Lung (tissue), 12 donors: ENCODE results near the gene GNS. TPM values are rescaled to one million over a fixed set of nuclear protein-coding genes. Genes with fewer than 3 reads are reported as not detected.
A peak's percentile ranks its signal among the peaks of the same experiment; 100 is the strongest.

ENCODE experiments used
- ATAC-seq: fragments of 200-7000 bp; cut with Tn5 transposase; one replicate; pipeline ENCODE4 v1.9.1; 2020; ENCODE audit warnings: moderate number of reproducible peaks; ENCODE audit not compliant: insufficient read depth, low FRiP score
- DNase-seq, 3 donors: peaks; one replicate each; pipeline ENCODE4 v3.0.0-alpha.2; 2013 to 2017
- H3K27ac ChIP-seq, 2 donors: one replicate each; pipeline ENCODE4 v1.5.1; 2013; ENCODE audit warnings: mild to moderate bottlenecking in 2 of 2, moderate library complexity in 2 of 2, control low read depth in 1 of 2, inconsistent platforms in 1 of 2, low read depth in 1 of 2, low read length in 1 of 2
- H3K27me3 ChIP-seq, 3 donors: one replicate each; pipeline ENCODE4 v1.5.1; 2013; ENCODE audit warnings: low read length in 2 of 3; ENCODE audit not compliant: control insufficient read depth in 3 of 3, insufficient read depth in 3 of 3
- H3K36me3 ChIP-seq, 4 donors: one replicate each; pipeline ENCODE4 v1.5.1; 2013; ENCODE audit warnings: low read length in 4 of 4, mild to moderate bottlenecking in 1 of 4, moderate library complexity in 1 of 4; ENCODE audit not compliant: control insufficient read depth in 4 of 4, insufficient read depth in 4 of 4
- H3K4me1 ChIP-seq, 5 donors: one replicate each; pipeline ENCODE4 v1.5.1; 2013; ENCODE audit warnings: low read length in 5 of 5, mild to moderate bottlenecking in 2 of 5, moderate library complexity in 1 of 5; ENCODE audit not compliant: control insufficient read depth in 5 of 5, insufficient read depth in 5 of 5
- H3K4me3 ChIP-seq: one replicate; pipeline ENCODE4 v1.5.1; 2013; ENCODE audit warnings: mild to moderate bottlenecking, control low read depth, moderate library complexity
- H3K9ac ChIP-seq, 2 donors: one replicate each; pipeline ENCODE4 v1.5.1; 2013; ENCODE audit warnings: low read length in 2 of 2, control low read depth in 1 of 2; ENCODE audit not compliant: insufficient read depth in 1 of 2
- H3K9me3 ChIP-seq, 4 donors: one replicate each; pipeline ENCODE4 v1.5.1; 2013; ENCODE audit warnings: low read length in 3 of 4, mild to moderate bottlenecking in 1 of 4, moderate library complexity in 1 of 4; ENCODE audit not compliant: control insufficient read depth in 4 of 4, insufficient read depth in 3 of 4
- CTCF ChIP-seq: IDR thresholded peaks from 2 replicates; pipeline ENCODE4 v1.5.1; 2012; ENCODE audit warnings: mild to moderate bottlenecking; ENCODE audit errors: control extremely low read depth, extremely low read depth
- WGBS, 2 donors: extraction: QIAGEN DNeasy Blood & Tissue Kit; methylation state at CpG; one replicate each; pipeline ENCODE4 v1.1.7; 2013; 5-methylcytosine and 5-hydroxymethylcytosine counted together
- polyA plus RNA-seq, 2 donors: library from polyadenylated mRNA; stranded (reverse); fragments of 200-250 nt; gene quantifications; one replicate each; pipeline ENCODE4 v1.2.1, GENCODE V29; 2013
- total RNA-seq, 2 donors: library from RNA; depleted of rRNA in 1 of 2; stranded (reverse); fragments of >200 nt in 1 of 2; gene quantifications; one replicate each; pipeline ENCODE4 v1.2.1, GENCODE V29; 2014 to 2021
- donor health status: control.
- donor health status: control.
- donor health status: Bipolar disorder and iron deficiency.
- donor health status: healthy.
- donor health status: DM: yes; HTN: yes; CAD: no.

The GNS gene
- total and polyA plus RNA-seq, 4 donors, result 27.6 to 149 (median 139) TPM

DNA sequence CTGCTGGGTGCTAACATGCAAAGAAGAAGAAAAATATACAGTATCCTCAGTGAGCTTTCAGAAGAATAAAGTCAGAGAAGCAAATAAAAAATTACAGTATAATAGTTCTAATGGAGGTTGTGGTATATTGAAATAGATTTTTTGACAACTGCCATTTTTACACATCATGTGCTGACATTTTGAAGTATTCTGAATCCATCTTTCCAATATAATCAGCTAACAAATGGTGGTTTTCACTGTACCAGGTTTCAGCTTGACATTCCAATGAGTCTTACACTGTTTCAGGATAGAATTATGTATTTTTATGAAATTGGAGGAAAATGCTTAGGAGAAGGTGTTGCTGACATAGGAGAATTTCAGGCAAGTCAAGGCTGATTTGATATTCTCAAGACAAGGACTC lies 39.0 kb upstream of the GNS start:
- Histone ChIP-seq H3K9ac (no peak overlapping the region), H3K4me1 (peaks cover 0 to 2% (median 0%) of the 10 kb centered on the region in 5 donors), H3K27me3 (no peaks in the 10 kb centered on the region), H3K4me3 (no peak overlapping the region), H3K9me3 (no peaks in the 10 kb centered on the region), H3K36me3 (peaks cover 0 to 2% (median 0%) of the 10 kb centered on the region in 4 donors), H3K27ac (no peak overlapping the region)
- ATAC-seq (no peak), DNase-seq (no peak)
- no peak for TF ChIP-seq CTCF

- no peaks in the 10 kb centered on the region for H3K27me3 ChIP-seq
- no peak overlapping the region for H3K4me3 ChIP-seq
- TF ChIP-seq CTCF, result no peak
- WGBS, 2 donors, result 91% methylated on average over 1 of the region's 1 CpG
- peaks cover 0 to 2% (median 0%) of the 10 kb centered on the region in 4 donors for H3K36me3 ChIP-seq
- peaks cover 0 to 2% (median 0%) of the 10 kb centered on the region in 5 donors for H3K4me1 ChIP-seq
- ATAC-seq (no peak), DNase-seq (no peak)
- H3K9ac ChIP-seq, result no peak overlapping the region
- no peaks in the 10 kb centered on the region for H3K9me3 ChIP-seq
- no peak overlapping the region for H3K27ac ChIP-seq
Observed at GRCh38 chr12:64797156-64797555, 38.0 kb upstream of the GNS start.

DNA sequence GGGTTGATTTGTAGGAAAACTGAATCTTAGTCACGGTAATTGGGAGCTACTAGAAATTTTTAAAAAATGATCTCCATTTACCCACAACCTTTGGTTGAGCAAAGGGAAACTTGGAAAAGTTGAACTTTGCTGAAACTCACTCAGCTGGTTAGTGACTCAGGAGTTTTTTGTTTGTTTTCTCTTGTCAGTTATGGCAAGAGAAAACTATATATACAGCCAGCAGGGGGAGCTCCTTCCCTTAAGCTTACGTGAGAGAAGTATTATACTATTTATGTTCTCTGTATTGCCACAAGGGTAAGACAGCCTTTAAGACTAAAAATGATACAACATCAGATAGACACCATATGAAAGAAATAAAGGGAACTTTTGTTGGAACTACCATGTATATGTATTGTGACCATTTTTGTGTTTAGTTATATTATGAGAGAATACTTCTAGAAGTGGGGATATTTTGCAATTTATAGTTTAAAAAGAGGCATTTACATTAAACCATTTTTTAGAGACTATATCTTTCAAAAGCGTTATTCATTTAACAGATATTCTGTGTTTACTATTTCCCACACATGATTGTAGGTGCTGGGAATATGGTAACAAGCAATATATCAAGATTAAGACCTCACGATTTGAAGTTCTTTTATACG lies 37.1 kb upstream of the GNS start:
- Histone ChIP-seq H3K27ac (no peak overlapping the region), H3K9ac (no peak overlapping the region), H3K27me3 (no peaks in the 10 kb centered on the region), H3K4me3 (no peak overlapping the region), H3K4me1 (peaks cover 0 to 2% (median 0%) of the 10 kb centered on the region in 5 donors), H3K36me3 (peaks cover 0 to 2% (median 0%) of the 10 kb centered on the region in 4 donors), H3K9me3 (no peaks in the 10 kb centered on the region)
- TF ChIP-seq CTCF, result peak; percentile 58
- peak; percentile 95 for ATAC-seq
- WGBS, 2 donors, result 53 to 63% methylated on average over 5 of the region's 5 CpGs
- peak; percentile 62 to 93 (median 88) for DNase-seq

- peaks cover 0 to 2% (median 0%) of the 10 kb centered on the region in 5 donors for H3K4me1 ChIP-seq
- no peak for ATAC-seq
- H3K27me3 ChIP-seq, result no peaks in the 10 kb centered on the region
- no peak overlapping the region for H3K9ac ChIP-seq
- DNase-seq, result no peak
- peaks cover 0 to 2% (median 0%) of the 10 kb centered on the region in 4 donors for H3K36me3 ChIP-seq
- no peak overlapping the region for H3K4me3 ChIP-seq
- no peaks in the 10 kb centered on the region for H3K9me3 ChIP-seq
- 78 to 83% methylated on average over 3 of the region's 3 CpGs for WGBS, 2 donors
- no peak for TF ChIP-seq CTCF
- H3K27ac ChIP-seq, result no peak overlapping the region
Observed at GRCh38 chr12:64794305-64794704, 35.1 kb upstream of the GNS start.
